Left lobe of liver (tissue), 2 donors: Measurements from ENCODE around the gene SKOR2. TPM values are rescaled to one million over a fixed set of nuclear protein-coding genes. Genes with fewer than 3 reads are reported as not detected.

Source experiments
- ATAC-seq: fragments of 200-7000 bp; cut with Tn5 transposase; one replicate; pipeline ENCODE4 v1.9.1; 2020; ENCODE audit warnings: mild to moderate bottlenecking, moderate library complexity
- DNase-seq: peaks from one replicate; pipeline ENCODE4 v3.0.0-alpha.2; 2020; ENCODE audit warnings: low spot score
- total RNA-seq: library from RNA; stranded (reverse); gene quantifications from one replicate; pipeline ENCODE4 v1.2.1, GENCODE V29; 2021
- donor health status: DM: no; HTN: no; CAD: no; lungs with moderate emphysema.
- donor health status: DM: no; HTN: yes; CAD: no.

The SKOR2 gene
- total RNA-seq, 1 donor from 2014 or later = not detected

DNA sequence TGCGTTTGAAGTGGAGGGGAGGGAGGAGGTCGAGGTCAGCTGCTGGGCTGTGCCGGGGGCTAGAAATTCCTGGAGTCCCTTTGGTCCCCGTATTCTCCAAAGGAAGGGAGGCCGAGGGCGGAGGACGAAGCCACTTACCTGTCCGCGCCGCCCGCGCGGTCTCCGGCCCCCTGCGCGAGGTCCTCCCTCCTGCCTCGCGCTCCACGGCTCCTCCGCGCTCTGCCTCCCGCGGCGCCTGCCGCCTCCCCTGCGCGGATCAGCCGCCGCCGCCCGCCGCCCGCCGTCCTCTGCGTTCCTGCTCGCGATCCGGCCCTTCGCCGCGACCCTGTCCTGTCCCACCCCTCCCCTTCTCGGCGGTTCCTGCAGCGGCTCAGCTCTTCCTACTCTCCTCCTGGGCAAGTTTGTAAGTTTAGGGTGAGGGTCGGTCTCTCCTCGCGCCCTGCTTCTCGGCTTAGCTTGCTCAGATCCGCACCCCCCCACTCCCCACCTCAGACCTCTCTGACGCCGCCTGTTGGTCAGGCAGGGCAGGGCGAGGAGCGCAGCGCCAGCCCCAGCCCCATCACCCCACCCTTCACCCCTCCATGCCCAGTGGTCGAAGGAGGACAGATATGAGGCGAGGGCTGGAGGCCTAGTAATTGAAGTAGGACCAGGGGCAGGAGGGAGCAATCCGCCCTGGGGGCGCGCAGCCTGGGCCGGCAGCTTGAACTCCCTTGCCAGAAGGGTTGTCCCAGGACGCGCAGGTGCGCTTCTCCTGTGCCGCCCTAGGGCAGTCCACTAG lies 9.7 kb upstream of the SKOR2 start:
- ATAC-seq = no peak
- no peak for DNase-seq

DNA sequence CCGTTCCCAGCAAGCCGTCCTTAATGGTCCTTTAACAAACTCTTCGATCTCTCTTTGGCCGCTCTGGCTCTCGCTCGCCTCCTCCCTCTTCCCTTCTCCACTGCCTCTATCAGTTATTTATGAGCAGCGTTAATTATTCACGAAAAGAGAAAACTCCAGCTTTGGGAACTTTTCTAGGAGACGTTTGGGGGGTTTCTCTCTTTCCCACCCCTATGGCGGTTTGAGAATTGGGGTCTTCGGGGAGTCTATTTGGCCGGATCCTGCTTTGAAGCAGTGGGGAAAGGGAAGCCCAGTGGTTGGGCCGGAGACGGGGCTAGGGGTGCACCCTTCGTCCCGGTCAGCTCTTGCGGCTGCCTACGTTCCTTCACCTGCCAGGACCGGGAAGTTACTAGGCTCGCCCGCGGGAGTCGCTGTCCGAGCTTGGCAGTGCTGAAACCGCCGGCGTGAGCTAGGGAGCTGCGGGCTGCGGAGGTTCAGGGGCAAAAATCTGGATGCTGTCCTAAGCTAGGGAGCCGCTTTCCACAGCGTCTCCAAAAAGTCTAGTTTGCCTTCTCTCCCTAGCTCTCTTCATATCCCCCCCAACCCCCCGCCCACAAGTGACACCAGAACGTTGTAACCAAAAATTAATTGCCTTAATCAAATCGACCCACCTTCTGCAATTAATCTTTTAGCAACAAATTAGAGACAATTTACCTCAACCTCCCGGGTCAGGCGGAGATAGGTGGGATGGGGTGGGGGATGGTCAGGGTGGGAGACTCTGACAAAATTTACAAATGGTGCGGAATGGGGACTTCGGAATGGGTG lies 8.9 kb upstream of the SKOR2 start:
- DNase-seq (no peak), ATAC-seq (peak; percentile 83)

DNA sequence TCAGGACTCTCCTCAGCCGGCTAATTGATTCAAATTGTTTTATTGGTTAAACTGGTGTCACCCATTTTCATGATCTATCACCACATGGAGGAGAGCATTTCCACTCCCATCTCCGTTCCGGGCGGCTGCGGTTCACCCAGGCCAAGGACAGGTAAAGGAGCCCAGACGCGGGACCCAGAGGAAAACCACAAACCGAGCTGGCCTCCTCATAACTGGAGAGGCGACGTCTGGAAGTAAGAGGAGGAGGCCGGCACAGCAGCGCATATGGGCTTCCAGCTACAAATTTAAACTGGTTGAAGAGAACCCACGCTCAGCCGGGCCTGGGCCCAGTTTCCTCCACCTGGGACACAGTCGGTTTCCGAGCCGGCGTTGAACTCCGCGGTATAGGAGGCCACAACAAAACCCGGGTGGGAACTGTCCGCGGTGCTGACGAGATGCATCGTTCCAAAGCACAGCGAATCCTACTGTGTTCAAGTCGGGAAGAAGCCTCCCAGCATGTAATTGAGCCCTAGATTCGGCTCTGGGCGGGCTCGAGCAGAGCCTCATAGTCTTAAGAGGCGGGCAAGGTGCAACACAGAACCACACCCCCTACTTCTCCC lies 3.0 kb upstream of the SKOR2 start:
- no peak for DNase-seq
- ATAC-seq = peak; percentile 71

DNA sequence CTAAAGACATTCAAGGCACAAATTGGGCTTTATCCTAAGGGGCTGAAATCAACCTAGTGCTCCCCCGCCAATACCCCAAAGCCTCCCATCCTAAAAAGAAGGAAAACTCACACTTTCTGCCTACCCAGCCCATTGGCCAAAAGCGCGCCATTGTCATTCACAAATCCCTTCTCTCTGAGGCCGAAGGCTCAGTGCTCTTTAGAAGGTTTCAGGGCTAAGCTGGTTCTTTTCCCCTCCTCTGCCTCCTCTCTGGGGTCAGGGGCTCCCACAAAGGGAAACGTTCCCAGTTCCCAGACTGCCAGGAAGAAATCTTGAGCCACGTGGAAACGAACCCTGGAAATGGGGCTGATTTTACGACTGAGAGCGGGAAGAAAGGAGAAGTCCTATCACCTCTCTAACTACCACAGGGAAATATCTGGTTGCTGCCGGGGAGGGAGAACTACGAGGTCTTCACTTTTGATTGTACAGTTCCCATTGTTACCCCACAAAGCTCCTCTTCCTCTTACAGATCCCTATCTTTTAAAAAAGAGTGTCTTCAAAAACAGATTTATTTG lies 1.7 kb upstream of the SKOR2 start:
- ATAC-seq = no peak
- no peak for DNase-seq

DNA sequence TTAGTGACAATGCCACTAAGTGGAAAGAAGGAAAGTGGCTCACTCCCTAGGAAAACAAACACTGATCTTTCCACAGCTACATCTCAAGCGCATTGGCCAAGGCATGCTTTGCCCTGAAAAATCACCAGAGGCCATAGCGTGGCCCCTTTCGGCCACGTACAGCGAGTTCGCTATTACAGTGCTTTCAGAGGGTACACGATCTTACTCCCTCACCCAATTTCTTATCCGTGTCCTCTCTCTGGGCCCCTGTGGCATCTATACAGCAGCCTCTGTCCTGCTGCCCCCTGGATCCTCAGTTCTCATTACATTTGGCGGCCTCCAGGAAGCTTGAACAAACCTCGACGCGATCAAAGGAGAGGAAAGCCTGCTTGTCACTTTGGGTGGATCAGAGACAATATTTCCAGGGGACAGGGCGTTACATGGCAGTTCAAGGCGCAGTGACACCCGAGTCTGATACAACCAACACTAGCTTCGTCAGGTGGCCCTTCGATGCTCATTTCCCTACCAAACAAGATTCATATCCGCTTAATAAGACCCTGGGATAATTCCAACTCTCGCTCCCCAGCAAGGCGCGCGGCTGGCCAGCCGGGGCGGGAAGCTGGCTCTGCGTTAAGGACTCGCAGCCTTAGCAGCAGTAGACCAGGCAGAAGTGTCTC lies 941 bp downstream of the SKOR2 start:
- ATAC-seq = no peak
- DNase-seq = no peak

DNA sequence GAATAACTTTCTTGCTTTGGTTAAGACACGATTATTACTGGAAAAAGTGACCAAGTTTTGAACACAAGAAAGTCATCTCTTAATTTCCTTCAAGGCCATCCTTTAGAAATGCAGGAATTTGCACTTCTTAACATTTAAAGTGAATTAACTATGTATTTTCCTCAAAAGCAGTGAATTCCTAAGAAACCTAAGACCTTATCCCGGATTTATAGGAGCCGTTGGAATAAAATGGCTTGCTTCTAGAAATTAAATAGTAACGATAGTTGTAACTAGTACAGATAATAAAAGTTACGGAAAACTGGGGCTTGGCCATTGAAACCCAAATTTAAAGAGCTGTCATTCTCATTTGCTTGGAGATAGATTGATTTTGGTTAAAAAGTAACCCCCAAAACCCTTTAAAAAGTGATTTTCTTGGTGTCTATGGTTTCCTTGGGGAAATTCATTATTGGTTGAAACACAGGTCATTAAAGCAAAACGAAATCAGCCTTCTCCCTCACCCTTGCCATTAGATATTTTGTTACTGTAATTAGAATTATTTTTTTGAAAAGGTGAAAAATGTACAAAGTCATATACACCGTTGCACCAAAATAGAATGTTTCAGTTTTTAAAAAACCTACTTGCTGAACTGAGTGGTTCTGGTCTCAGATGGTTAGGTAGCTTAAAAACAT lies 2.0 kb downstream of the SKOR2 start:
- DNase-seq (no peak), ATAC-seq (no peak)

DNA sequence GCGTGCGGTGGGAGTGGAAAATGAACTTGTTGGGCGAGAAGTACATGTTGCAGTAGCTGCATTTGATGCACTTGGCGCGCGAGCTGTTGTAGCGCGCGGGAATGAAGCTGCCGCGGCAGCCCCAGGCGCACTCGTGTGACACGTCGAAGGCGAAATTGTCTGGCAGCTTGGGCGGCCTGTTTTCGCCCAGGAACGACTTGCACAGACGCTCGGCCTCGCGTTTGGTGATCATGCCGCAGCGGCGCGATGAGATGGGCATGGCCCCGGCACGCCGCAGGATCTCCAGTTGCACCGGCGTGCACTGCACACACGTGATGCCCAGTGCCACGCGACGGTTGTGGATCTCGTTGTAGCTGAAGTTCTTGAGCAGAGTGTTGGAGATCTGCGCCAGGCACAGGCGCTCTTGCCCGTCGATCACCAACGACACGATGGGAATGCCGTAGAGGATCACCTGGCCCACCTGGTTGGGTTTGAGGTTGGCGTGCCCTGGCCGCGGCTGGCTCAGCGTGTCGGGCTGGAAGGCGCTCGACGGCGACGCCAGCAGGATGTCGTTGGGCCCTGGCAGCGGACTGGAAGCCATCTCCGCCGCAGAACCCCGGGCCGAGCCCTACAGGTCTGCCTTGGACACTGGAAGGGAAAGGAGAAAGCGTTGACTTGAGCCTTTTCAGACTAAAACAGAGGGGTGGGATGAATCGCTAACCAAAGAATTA lies 2.7 kb downstream of the SKOR2 start:
- no peak for DNase-seq
- no peak for ATAC-seq

DNA sequence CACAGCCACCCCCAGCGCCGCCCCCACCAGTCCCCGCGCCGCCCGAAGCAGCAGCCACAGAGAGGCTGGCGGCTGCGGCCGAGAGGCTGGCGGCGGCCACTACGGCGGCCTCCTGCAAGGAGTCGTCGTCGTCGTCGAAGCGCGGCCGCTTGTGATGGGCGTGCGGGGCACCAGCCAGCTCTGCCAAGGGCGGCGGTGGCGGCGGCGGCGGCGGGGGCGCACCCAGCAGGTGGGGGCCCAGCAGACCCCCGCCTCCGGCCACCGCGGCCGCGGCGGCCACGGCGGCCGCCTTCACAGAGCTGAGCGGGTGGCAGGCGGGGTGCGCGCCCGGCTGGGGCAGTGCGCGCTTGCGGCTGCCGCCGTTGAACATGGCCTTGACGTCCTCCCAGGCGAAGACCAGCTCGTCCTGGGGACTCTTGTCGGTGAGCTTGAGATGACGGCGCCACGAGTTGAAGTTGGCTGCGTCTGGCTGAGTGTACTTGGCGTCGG lies 3.3 kb downstream of the SKOR2 start:
- ATAC-seq (no peak), DNase-seq (no peak)

DNA sequence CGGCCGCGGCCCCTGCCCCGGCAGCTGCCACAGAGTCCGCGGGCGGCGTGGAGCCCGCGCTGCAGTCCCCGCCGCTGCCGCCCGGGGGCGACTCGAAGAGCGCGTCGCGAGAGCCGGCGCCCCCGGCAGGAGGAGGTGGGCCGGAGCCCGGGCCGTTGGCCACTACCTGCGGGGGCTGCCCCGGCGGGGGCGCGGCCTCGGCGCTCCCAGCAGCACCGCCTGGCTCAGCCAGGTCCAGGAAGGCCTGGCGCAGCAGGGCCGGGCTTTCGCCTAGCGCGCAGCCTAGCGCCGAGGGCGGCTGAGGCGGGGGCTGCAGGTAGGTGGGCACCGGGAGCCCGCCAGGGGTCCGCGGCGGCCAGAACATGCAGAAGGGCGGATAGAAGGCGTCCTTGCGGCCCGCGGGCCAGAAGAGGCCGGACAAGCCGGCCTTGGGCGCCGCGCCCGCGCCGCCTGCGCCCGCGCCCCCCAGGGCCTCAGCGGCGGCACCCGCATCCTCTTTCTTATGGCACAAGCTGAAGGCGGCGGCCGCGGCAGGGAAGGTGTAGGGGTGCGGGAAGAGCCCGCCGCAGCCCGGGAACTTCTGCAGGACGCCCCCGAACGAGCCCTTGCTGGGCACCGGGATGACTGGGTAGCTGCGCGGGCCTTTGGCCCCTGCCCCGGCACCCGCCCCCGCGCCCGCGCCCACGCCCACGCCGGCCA lies 3.9 kb downstream of the SKOR2 start:
- no peak for DNase-seq
- no peak for ATAC-seq

DNA sequence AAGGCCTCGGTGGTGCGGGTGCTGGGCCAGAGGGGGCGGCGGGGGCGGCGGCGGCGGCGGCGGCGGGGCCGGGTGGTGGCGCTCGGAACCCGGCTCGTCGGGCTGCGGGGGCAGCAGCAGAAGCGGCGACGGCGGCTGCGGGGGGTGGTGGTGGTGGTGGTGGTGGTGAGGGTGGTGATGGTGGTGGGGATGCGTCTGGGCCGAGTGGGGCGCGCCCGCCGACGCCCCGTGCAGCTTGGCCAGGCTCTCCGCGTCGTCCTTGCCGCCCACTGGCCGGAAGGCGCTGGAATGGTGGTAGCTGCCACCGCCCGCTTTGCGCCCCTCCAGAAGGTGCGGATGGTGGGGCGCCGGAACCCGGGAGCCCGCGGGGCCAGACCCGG lies 4.4 kb downstream of the SKOR2 start:
- ATAC-seq = no peak
- no peak for DNase-seq

DNA sequence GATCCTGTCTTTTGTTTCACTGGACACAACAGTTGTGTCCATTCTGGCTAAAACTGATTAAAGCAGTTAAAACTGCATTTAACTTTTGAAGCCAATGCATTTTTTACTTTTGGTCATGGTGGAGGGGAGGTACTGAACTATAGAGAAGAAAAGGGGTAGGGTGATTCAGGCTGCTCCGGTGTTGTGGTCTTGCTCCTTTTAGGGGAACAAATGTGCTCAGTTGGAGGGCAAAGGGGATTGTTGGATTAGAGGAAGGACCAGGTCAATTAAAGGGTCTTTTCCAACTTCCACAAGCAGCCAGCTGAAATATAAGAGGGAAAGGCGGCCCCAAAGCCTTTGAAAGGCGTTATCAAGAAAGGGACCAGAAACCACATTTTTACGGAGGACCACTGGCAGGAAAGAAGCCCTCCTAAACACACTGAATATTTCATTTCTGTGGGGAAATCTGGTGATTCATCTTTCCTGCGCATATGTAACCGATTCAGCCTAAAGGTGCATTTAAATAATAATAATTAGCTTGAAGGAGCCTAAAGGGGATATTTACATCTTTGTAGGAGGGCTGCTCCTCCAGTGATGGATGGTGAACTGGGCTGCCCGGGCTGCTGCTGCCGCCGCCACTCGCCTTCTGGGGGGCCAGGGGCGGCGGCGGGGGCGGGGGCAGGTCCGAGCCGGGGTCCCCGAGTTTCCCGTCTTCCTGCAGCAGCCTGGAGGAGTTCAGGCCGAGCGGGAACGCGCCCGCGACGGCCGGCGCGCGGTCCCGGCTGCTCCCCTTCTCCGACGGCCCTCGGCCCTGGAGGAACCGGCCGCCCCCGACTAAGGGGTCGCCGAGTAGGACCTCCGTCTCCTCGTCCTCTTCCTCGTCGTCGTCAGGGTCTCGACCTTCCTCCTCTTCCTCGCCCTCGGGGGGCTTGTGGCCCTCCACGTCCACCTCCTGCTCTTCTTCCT lies 5.2 kb downstream of the SKOR2 start:
- no peak for DNase-seq
- no peak for ATAC-seq

DNA sequence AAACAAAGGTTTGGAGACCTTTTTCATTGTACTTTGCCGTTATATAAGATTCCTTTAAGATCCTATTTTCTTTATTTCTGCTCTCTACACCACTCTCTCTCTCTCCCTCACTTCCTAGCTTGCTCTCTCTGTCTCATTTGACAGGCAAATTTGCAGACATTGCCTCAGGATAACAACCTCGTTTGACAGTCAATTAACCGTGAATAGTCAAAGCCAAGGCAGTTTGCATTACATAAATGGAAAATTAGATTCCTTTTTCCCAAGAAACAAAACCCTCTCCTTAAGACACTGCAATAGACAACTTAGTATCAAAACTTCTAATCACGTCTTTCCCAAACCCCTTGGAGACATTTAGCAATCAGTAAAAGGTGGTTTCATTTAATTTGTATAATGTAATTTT lies 7.4 kb downstream of the SKOR2 start:
- no peak for DNase-seq
- no peak for ATAC-seq

DNA sequence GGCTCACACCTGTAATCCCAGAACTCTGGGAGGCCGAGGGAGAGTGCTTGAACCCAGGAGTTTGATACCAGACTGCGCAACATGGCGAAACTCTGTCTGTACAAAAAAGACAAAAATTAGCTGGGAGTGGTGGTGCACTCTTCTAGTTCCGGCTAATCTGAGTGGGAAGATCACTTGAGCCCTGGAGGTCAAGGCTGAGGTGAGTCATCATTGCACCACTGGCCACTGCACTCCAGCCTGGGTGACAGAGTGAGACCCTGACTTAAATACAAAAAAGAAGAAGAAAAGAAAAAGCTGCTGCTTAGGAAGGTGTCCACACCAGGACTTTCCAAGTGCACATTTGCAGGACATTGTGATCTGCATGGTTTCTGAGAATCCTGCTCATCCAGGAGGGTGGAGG lies 16.4 kb downstream of the SKOR2 start:
- ATAC-seq (no peak), DNase-seq (no peak)

DNA sequence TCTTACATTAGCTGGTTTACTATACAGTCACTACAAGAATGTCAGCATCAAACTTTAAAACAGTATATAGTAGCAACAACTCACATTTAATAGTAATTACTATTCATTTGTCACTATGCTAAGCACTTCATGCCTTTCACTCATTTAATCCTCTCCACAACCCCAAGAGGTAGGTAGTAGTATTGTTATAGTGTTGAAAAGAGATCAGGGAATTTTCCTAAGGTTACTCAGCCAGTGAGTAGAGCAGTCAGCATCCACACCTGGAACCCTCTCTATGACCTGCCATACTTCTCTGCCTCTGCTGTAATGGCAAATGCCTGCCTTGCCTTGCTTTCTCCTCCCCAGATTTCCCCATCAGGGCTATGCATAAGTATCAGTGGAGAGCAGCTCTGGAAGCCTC lies 24.8 kb downstream of the SKOR2 start:
- ATAC-seq (no peak), DNase-seq (no peak)

DNA sequence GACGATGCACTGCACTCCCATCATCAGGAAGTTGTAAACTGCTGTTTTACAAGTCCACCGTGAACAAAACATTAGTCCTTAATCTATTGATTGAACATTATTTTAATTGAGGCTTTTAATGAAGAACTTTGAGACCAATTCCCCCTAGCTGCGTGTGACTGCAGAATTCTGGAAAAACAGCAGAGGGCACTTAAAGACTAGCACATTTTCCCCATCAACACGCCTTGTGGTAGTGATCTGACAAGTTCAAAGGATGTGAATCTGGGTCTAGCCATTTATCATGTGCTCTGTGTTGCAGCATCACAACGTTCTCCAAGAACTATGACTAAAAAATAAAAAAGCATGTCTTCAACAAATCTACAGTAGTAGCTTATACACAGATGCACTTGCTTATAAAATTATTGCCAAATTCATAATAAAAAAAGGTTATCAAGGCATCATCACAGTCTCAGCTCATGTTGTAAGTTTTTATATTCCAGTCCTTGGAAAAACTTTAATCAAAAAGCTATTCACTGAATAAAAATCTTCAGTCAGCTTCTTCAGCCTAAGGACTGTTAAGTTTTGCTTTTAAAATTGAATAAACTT lies 35.8 kb downstream of the SKOR2 start:
- ATAC-seq = peak; percentile 94
- no peak for DNase-seq

DNA sequence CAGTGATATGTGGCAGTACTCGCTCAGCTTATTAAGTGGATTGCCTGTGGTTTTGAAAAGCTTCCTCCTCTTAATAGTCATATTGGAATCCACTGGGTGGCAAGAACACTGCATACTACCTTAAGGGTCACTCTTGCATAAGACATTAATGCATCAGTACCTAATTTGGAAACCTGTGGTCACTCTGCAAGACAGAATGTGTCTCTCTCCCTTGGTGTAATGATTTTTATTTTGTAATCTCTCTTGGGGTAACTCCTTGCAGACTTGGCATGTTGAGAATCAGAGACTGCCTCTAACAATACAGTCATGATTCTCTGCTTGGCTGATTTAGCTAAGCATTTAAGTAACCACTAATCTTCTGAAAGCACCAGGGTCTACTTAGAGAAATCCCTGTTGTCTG lies 42.3 kb downstream of the SKOR2 start:
- DNase-seq (no peak), ATAC-seq (no peak)

DNA sequence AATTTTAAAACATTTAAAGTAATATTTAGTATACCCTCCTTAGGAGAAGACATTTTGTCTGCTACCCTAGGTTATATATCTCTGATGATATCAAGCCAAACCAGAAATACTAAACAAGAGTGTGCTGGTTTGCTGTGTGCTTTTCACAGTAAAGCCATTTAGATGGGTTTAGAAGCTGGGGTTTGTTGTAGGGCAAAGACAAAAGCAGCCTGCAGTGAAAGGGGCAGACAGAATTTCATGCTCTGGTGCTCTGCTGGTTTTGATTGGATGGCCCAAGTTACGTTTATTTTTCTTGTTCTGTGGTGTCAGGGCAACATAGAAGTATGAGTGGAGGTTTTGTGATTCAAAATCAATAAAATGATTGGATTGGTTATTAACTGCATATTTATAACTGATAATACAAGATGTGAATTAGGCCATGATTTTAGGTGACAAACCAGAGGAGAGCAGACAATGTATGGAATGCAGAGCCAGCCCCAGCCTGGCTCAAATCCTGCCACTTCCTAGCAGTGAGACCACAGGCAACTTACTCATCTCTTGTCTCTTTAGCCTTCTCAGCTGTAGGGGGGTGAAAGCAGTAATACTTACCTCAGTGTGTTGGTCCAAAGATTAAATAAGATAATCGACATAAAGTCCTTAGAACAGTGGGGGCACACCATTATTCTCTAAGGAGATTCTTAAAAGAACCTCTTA lies 44.4 kb downstream of the SKOR2 start:
- ATAC-seq = no peak
- DNase-seq = no peak
